Suprapubic skin (tissue), 4 donors: ENCODE measurements around the gene MAPKAPK2.

Source experiments
- EP300 ChIP-seq: sonication (generic); formaldehyde crosslinking; IDR thresholded peaks from one replicate; pipeline ENCODE4 v1.6.1; 2017; ENCODE audit warnings: antibody characterized with exemption
- POLR2A ChIP-seq, 2 donors: fragments of 450-650 bp; IDR thresholded peaks; one replicate each; pipeline ENCODE4 v1.6.1; 2017; ENCODE audit warnings: antibody characterized with exemption in 2 of 2, mild to moderate bottlenecking in 2 of 2, moderate library complexity in 2 of 2
- POLR2AphosphoS5 ChIP-seq, 3 donors: sonication (generic); formaldehyde crosslinking; IDR thresholded peaks; one replicate each; pipeline ENCODE4 v1.6.1; 2017; ENCODE audit warnings: antibody characterized with exemption in 3 of 3
- TF ChIP-seq, protein P1 (sequence below), 2 donors: fragments of 200-600 bp in 1 of 2; fragments of 450-650 bp in 1 of 2; sonication (generic) in 1 of 2; IDR thresholded peaks; one replicate each; pipeline ENCODE4 v1.5.1; 2016 to 2019; ENCODE audit warnings: antibody characterized with exemption in 2 of 2, mild to moderate bottlenecking in 1 of 2, moderate library complexity in 1 of 2

DNA sequence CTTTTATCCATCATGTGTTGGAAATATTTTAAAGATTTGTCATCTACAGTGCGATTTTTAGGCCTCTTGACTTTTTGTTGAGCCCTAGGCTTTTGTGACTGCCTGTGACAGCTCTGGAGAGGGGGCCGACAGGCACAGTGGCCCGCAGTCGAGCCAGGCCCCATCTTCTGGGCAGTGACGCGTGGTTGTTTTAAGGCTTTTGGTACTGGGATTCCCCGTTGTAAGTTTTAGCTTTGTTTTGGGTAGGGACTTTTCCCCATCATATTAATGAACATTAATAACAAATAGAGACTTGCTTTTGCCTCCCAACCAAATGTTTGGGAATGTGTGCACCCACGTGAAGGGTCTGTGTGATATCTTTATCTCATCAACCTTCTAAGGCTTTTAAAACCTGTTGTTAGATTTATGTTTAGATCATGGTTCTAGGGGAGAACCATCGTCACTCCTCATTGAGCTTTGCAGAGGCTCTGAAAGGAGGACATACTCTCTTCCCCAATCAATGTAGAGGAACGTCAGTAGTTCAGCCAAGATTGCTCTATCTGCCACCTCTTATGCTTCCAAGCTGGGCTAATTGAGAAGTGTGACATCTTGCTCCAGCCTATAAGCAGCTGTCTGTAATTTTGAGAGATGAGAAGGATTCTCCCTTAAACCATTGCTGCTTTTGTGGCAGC is 34.6 kb downstream of the MAPKAPK2 start:
- TF ChIP-seq, protein P1, sequence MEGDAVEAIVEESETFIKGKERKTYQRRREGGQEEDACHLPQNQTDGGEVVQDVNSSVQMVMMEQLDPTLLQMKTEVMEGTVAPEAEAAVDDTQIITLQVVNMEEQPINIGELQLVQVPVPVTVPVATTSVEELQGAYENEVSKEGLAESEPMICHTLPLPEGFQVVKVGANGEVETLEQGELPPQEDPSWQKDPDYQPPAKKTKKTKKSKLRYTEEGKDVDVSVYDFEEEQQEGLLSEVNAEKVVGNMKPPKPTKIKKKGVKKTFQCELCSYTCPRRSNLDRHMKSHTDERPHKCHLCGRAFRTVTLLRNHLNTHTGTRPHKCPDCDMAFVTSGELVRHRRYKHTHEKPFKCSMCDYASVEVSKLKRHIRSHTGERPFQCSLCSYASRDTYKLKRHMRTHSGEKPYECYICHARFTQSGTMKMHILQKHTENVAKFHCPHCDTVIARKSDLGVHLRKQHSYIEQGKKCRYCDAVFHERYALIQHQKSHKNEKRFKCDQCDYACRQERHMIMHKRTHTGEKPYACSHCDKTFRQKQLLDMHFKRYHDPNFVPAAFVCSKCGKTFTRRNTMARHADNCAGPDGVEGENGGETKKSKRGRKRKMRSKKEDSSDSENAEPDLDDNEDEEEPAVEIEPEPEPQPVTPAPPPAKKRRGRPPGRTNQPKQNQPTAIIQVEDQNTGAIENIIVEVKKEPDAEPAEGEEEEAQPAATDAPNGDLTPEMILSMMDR (IDR thresholded peaks at IDR 0.05), result no peak
- TF ChIP-seq POLR2AphosphoS5 (IDR thresholded peaks at IDR 0.05), result no peak
- TF ChIP-seq POLR2A (IDR thresholded peaks at IDR 0.05), result no peak
- no peak for TF ChIP-seq EP300
